Left cardiac atrium (tissue), 4 donors: ENCODE measurements around the gene MAP10. TPM values are rescaled to one million over a fixed set of nuclear protein-coding genes. Genes with fewer than 3 reads are reported as not detected.
"Not testable (repeated sequence)": the region's sequence is repeated elsewhere in the genome, so short reads cannot be mapped to it uniquely, and the experiment has no call there.

Experiments
- ATAC-seq, 2 donors: fragments of 200-7000 bp; cut with Tn5 transposase; one replicate each; pipeline ENCODE4 v1.9.1; 2020; ENCODE audit warnings: mild to moderate bottlenecking in 2 of 2, moderate library complexity in 2 of 2
- DNase-seq: peaks from one replicate; pipeline ENCODE4 v3.0.0-alpha.2; 2020
- intact Hi-C, 2 donors: fragments of 100-400 bp; cut with DNase I; formaldehyde crosslinking; loops; one replicate each; pipeline versions ENCODE4 v1.14.1 to v1.15.1; 2022 to 2023
- long read RNA-seq: library from polyadenylated mRNA; unstranded; transcript quantifications from one replicate; pipeline ENCODE4 v2.0.0, GENCODE V29; 2021
- total RNA-seq, 2 donors: library from RNA; stranded (reverse); fragmentation: NEBNext Ultra II Directional; extraction: Animal tissue kit (Norgen Biotek cat#: 25700); gene quantifications; one replicate each; pipeline ENCODE4 v1.2.1, GENCODE V29; 2021
- donor health status: DM: no; HTN: yes; CAD: no.
- donor health status: DM: no; HTN: yes; CAD: no; lungs with severe emphysema.
- donor health status: DM: yes; HTN: yes; CAD: no.
- donor health status: Dilated cardiomyopathy.

MAP10 gene, protein sequence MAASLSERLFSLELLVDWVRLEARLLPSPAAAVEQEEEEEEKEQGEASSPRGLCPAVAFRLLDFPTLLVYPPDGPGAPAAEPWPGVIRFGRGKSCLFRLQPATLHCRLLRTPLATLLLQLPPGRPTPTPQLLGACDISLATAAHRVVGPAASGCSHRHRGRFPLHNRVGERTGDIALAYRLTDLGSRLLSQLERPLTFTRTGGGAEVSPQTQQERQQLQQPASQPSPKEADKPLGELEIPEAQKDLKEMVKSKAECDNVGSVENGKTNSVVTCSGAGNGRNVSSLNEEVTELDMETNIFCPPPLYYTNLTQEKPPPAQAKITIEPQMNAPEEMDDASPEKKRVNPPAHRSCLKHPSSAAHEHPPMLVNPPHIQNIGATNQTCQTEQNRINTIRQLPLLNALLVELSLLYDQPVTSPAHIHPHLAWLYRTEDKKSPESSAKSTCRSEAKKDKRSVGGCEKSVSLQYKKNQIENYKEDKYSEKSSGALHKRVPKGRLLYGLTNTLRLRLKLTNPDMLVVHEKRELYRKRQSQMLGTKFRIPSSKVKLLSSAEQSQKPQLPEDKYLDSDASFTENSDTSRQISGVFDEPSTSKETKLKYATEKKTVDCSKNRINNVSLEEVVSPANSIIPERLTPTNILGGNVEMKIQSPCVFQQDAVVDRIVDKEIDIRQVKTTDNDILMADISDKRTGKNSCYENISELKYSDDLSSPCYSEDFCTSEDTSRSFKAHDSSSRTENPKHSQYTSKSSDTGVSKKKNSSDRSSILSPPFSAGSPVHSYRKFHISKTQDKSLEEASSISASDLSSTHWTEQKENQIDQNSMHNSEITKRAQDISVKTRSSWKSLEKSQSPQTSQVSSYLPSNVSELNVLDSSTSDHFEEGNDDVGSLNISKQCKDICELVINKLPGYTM
- total RNA-seq, result 1 to 10 TPM; 2.5 to 3.0 TPM
- long read RNA-seq, partial matches to known transcripts, result 0 of 2 reads
- long read RNA-seq, other reads (novel, unspliced or antisense), result 0 of 2 reads

DNA sequence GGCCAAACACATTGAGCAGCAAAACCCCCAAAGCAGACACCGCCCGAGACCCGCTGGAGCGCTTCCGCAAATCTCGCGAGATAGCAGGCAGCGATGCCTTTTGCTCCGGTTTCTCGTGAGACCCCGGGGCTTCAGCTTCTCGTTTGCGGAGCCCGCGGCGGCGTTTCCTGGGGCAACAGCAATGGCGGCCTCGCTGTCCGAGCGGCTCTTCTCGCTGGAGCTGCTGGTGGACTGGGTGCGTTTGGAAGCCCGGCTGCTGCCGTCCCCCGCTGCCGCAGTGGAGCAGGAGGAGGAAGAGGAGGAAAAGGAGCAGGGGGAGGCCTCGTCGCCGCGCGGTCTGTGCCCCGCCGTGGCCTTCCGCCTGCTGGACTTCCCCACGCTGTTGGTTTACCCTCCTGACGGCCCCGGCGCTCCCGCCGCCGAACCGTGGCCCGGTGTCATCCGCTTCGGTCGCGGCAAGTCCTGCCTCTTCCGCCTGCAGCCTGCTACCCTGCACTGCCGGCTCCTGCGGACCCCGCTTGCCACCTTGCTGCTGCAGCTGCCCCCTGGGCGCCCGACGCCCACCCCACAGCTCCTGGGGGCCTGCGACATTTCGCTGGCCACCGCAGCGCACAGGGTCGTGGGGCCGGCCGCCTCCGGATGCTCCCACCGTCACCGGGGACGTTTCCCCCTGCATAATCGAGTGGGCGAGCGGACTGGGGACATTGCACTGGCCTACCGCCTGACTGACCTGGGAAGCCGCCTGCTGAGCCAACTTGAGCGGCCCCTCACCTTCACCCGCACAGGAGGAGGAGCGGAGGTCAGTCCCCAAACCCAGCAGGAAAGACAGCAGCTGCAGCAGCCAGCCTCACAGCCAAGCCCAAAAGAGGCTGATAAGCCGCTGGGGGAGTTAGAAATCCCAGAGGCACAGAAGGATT, at the start of gene MAP10:
Gene MAP10, plus strand, starts transcription at position 148 of the 917 bp plus-strand sequence. Its CDS starts 34 bp downstream, at position 182.
- ATAC-seq (peak; percentile 87 to 91), DNase-seq (peak; percentile 84)
- intact Hi-C loops, result loop anchor here in 1 of 2 donors (10.0 kb wide), 1 partner anchor 171 kb away; the partner anchor contains the start of gene SIPA1L2

DNA sequence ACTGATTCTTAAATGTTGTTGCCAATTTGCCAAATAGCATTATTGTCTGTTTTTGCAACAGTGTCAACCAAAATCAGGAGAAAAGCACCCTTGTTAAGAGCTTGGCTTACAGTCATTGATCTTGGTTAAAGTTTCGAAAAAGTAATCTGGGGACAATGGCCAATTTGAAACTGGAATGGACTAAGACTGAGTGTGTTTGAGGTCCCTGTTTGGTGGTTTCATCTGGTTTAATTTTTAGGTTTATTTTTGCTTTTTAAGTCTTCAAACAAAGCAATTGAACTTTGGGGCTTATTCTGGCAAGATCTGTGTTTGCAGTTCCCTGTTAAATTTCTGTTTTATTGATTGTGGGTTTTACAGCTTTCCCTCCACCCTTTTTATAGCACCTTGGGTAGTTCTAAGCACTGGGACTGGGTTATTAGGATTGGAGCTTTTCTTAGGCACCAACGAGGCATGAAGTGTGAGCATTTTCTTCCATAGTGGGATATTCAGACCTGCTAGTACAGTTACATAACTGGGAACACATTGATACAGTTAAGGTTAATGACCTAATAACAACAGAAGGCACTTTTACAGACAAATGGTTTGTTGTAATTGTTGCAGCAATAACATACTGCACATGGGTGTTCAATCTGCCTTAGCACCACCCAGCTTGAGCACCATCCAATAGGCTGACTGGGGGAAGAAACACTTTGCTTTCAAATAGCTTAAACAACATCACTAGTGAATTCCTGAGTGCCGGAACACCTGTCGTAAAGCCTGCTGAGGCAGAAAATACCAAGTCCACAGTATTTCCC, 40.6 kb upstream of the MAP10 start:
- ATAC-seq (no peak), DNase-seq (no peak)
- intact Hi-C loops, result no loop called here

DNA sequence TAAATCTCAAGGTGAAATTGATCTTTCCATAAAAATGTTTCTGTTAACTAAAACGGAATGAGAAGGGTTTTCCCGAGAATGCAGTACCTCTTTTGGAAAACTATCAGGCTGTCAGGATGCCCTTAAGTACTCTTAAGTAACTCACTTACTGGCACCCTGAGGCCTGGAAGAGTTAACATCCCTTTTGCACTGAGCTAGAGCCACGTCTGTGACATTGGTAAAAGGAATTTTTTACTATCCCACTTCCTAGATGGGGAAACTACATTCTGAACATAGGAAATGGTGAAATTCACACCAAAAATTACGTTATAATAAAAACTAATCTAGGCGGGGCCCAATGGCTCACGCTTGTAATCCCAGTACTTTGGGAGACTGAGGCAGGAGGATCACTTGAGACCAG, 39.7 kb upstream of the MAP10 start:
- intact Hi-C loops, result no loop called here
- DNase-seq (no peak), ATAC-seq (no peak)

DNA sequence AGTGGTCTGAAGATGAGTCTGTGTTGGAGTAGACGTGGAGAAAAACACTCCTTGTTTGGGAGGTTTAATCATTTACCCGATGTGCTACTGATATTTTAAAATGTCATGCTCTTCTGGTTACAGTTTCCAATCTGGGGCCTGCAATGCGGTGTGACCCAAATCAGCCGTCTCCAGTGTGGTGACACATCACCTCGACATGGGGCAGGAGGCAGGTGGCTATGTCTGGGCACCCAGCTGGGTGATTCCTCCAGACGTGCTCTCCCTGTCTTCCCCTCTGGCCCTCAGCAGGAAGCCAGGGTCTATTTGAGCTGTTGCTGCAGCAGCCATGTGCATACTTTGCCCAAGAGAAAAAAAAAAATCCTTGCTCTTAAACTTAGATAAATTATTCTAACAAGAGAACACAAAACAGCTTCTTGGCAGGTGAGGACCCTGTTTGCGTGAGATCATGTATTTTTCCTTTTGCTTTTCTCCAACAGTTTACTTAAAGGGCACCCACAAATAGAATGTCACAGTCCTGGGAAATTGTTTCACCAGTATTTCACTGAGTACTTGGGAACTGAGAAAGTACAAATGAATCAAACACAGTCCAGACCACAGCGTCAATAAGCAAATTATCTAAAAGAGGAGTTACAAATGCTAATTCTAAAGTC, 38.9 kb upstream of the MAP10 start:
- ATAC-seq (no peak), DNase-seq (no peak)
- intact Hi-C loops, result no loop called here

DNA sequence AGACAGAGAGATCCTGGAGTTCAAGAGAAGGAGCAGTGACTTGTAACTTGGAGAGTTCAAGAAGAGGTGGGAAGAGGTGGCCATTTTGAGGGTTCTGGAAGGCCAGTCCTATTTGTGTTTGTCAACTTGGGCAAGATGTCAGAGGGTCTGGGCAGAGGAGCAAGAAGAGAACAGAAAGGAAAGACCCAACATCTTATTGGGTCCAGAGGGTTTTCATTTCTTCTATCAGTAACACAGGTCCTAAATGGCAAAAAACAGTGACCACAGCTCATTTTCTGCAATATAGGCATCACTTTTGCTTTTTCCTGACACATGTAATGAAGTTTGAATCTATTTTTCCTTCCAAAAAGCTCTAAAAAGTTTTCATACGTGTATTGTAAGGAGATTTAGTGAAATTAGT, 38.3 kb upstream of the MAP10 start:
- intact Hi-C loops, result no loop called here
- no peak for DNase-seq
- ATAC-seq, result no peak

DNA sequence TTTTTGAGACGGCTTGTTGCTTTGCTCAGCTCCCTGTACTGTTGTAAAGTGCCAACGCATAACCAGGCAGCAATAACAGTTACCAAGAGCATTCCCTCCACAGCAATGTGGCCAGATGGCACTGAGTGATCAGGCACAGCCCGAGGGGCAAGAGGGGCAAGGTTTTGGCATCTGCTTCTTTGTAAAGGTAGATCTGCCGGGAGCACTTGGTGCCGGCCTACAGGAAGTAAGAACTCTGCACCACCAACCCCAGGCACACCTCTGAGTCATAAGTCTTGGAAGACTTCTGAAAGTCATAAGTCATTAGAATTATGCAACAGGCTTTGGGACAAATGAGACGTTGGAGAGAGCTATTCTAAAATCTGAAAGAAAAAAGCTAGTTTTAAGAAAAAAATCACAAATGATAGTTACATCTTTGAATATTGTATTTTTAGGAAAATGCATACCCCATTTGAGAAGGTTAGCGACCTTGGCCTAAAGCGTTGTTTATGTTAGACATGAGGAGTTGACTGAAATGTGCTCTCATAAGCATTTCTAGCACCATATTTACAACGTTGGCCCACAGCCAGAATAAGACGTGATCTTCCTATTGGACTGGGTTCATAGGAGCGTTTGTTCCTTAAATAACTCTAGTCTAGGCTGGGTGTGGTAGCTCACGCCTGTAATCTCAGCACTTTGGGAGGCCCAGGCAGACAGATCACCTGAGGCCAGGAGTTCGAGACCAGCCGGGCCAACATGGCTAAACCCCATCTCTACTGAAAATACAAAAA, 37.7 kb upstream of the MAP10 start:
- peak; percentile 31 for DNase-seq
- intact Hi-C loops, result no loop called here
- peak; percentile 81 to 82 for ATAC-seq

DNA sequence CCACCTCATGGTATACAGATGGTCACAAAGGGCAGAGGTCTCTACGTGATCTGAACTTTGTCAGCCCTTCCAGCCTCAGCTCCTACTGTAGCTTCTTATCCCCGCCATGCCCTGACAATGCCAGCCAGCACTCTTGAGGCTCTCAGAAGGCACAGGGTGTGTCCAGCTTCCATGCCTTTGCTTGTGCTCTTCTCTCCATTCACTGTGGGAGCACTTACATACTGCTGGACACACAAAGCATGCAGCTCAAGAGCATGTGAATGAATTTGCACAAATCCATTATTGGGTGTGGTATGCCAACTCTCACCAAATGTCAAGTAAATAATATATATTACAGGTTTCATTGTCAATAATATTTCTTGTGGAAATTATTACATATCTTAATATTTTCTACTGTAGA, 36.4 kb upstream of the MAP10 start:
- DNase-seq (no peak), ATAC-seq (no peak)
- intact Hi-C loops, result no loop called here

DNA sequence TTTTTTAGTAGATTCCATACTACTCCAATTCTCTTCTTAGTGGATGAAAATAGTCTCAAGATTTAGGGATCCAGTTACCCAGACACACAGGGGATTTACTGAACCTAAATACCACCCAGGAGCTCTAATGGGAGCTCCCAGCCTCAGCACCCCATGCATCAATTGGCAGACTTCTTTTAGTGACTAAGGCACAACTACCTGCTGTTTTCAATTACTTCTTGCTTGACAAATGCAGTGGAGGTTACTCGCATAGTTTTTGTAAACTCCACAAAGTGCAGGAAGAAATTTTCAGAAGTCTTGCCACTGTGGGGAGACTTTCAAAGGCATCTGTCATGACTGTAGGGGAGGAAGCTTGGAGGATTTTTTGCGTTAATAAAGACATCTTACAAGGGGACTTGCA, 35.5 kb upstream of the MAP10 start:
- ATAC-seq, result no peak
- DNase-seq, result no peak
- intact Hi-C loops, result no loop called here

DNA sequence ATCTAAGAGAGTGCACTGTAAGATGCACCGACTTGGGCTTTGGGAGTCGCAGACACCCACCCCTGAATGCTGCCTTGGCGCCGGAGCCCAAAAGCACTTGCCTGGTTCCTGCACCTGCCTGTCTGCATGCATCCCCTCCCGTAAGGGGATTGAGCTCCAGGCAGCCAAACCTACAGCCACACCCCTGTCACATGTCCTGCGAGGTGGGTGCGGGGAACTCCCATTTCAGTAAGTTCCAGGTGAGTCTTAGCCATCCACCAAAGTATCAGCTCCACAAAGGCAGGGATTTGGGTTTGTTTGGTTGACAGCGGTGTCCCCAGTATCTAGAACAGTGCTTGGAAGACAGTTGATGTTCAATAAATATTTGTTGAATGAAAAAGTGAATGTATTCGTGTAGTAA, 31.5 kb upstream of the MAP10 start:
- intact Hi-C loops, result no loop called here
- ATAC-seq, result no peak

DNA sequence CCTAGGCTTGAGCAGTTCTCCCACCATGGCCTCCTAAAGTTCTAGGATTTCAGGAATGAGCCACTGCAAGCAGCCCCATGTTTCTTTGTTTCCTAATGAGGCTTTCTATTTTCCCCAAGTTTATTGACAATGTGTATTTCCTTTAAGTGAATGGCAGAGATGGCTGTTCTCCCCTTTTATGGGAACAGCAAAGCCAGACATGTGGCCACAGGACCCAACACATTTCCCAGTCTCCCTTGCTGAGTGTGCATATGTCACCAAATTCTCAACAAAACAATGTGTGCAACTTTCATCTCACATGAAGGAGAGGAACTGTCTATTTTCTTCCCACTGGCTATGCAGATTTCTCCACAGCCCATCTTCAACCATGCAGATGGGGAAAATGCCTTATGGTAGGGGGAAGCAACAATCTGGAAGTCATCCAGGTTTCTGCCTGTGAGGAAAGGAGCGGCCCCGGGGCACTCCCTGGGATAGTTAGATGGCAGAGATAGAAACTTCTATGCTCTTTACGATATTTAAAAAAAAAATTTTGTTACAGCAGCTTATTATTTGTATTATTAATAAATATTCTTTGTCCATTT, 28.6 kb upstream of the MAP10 start:
- no peak for DNase-seq
- intact Hi-C loops, result no loop called here
- no peak for ATAC-seq

More for the DNA sequence above, 31.5 kb upstream of the MAP10 start:
- no peak for DNase-seq

DNA sequence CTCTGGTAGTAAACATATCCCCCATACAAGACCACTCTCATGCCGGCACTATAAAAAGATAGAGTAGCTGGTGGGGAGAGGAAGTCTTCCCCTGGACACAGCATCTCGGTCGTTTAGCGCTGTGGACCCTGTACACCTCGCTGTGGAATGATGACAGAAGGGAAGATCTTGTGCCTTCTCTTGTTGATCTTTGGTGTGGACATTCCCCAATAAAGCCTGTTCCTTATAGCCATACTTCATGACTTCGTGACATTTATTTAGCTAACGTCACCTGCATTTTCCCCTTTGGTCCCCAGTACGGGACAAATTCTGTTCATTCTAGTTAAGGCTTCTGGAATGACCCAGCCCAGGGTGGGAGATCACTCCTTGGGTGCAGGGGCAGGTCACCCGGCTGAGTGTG, 24.9 kb upstream of the MAP10 start:
- ATAC-seq (no peak), DNase-seq (no peak)
- intact Hi-C loops, result no loop called here

DNA sequence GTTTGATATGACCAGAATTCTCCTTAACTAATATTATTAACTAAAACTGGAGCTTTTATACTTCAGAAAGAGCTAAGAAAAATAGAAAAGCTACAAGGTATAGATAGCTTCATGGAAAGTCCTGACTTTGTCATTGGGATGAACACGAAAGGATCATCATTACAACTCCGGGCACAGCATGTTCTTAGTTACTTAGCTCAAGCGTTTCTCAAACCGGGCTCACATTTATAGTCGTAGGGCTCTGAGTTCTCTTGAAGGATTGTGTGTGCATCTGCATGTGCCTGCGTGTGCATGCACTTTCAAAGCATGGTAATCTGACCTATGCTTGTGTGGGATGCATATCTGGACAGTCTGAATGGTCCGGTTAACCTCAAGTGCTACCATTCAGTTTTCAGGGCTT, 20.4 kb upstream of the MAP10 start:
- intact Hi-C loops, result no loop called here
- ATAC-seq (no peak), DNase-seq (no peak)

DNA sequence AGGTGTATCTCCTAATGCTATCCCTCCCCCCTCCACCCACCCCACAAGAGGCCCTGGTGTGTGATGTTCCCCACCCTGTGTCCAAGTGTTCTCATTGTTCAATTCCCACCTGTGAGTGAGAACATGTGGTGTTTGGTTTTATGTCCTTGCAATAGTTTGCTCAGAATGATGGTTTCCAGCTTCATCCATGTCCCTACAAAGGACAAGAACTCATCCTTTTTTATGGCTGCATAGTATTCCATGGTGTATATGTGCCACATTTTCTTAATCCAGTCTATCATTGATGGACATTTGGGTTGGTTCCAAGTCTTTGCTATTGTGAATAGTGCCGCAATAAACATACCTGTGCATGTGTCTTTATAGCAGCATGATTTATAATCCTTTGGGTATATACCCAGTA, 19.6 kb upstream of the MAP10 start:
- ATAC-seq, intact Hi-C loops, DNase-seq: not testable (repeated sequence)

DNA sequence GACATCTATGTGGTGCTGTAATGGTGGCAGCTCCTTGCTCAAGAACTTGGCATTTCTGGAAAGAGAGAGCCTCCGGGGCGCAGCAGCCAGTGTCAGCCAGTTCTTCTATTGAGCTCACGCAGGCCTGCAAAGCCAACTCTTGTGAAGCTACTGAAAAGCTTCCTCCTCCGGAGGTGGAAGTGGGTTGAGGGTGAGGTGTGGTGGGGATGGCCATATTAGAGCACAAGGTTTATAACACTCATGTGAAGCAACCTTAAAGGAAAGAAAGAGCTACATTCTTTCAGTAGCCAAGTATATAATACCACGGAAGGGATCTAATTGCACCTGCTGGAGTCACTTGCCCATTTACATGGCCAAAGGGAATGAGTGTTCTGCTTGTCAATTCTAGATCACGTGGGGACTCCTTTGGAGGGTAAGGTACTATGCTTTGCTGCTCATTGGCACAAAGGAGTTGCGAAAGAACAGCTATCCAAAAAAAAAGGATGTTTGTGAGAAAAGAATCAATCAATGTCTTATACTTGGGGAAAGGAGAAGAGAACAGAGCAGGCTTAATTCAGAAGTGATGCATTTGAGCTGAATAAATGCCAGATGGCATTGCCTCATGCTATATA, 18.3 kb upstream of the MAP10 start:
- no peak for DNase-seq
- no peak for ATAC-seq
- intact Hi-C loops, result no loop called here

DNA sequence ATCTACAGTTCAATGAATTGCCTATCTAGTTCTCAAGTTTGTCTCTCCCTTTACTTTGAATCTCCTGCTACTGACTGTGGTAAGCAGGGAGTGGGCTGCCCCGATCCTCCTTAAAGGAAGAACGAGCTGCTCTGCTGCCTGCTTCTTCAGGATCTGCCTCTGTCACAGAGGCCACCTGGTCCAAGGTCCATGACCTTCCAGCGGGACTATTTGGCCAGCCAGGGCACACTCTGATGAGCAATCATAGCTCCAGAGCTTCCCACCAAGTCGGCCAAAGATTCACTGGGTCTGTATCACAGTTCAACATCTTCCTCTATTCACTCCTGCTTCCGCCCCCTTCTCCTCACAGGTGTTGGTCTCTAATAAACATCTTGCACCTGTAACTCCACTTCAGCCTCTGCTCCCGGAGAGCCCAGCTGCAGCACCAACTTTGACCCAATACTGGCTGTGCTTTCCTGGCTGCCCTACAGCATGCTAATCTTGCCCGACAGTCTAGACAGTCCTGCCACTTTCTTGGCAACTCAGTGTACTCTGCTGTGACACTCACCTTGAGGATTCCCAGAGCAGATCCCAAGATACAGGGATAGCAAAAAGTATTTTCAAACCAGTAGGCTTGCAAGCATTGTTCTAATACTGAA, 16.9 kb upstream of the MAP10 start:
- intact Hi-C loops, result no loop called here
- ATAC-seq (peak in 1 of 2 donors; percentile 54), DNase-seq (no peak)

DNA sequence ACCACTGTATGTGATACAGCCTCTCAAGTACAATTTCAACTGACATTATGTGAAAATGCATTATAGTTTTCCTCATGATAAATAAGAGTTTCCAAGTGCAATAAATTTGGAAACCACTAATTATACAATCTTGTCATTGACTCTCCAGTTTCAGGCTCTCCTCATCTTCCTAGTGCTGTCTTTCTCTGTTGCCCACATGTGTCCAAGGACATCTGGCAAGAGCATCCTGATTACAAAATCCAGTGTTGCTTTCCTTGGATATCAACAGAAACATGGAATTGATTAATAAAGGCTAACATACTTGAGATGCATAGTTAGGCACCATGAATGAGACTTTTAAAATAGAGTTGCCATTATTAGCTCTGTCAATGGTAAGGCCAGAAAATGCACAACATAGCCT, 15.6 kb upstream of the MAP10 start:
- intact Hi-C loops, result no loop called here
- no peak for DNase-seq
- ATAC-seq, result no peak
